HG02870 (cell line): Measurements from ENCODE around the gene HOXB7.

Source experiments
- ATAC-seq: cut with Tn5 transposase; IDR thresholded peaks from one replicate; pipeline ENCODE4 v1.9.1; 2021; ENCODE audit warnings: mild to moderate bottlenecking, moderate library complexity; ENCODE audit not compliant: unreplicated experiment

HOXB7 gene

DNA sequence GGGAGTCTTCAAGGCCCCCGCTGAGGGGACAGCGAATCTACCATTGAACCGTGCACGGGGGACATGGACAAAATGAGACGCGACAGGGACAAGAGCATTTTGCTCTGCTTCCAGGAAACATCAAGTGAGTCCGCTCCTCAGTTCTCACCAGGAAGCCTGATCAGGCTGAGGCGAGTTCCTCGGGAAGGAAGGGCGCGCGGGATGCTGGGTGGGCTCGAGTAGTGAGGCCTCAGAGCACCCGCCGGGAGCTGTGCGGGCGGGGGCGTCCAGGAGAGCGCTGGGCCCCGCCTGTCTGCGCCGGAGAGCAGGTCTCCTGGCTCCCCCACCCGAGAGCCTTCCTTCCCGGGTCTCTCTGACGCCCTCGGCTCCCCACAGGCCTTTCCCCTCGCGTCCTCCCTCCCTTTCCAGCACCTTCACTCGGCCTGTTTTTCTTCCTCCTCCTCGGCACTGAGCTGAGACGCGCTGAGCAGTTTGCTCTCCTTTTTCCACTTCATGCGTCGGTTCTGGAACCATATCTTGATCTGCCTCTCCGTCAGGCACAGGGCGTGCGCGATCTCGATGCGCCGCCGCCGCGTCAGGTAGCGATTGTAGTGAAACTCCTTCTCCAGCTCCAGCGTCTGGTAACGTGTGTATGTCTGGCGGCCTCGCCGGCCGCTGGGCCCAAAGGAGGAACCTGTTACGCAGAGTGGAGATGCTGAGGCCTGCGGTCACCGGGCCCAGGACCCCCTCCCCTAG, 14.7 kb downstream of the HOXB7 start:
- ATAC-seq: no peak

DNA sequence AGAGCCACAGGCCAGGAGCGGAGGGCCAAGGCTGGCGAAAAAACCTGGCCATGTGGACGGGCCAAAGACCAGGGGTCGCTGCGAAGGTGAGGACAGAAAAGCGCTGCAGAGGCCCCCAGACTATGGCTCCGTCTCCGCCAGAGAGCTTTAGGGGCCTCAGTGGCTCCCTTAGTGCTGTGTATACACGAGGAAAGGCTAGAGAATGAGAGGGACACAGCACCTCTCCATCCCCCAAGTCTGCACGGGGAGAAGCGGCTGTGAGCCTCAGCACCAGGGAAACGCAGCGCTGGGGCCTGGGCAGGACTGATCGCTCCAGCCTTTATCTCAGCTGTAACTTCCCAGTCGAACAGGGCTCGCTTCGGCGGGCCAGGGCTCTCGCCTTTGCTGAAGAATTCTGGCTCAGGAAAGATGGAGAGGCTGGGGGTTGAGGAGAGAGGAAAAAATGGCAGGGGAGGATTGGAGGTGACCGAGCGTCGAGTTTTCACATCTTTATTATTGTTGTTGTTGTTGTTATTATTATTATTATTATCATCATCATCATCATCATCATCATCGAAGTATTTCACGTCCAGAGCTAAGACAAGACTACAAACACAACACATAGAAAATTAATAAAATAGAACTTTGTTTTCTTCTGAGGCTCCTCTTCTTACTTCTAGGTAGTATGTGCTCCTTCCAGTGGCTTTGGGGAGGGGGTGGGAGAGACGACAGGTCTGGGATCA, 15.4 kb downstream of the HOXB7 start:
- ATAC-seq: no peak

DNA sequence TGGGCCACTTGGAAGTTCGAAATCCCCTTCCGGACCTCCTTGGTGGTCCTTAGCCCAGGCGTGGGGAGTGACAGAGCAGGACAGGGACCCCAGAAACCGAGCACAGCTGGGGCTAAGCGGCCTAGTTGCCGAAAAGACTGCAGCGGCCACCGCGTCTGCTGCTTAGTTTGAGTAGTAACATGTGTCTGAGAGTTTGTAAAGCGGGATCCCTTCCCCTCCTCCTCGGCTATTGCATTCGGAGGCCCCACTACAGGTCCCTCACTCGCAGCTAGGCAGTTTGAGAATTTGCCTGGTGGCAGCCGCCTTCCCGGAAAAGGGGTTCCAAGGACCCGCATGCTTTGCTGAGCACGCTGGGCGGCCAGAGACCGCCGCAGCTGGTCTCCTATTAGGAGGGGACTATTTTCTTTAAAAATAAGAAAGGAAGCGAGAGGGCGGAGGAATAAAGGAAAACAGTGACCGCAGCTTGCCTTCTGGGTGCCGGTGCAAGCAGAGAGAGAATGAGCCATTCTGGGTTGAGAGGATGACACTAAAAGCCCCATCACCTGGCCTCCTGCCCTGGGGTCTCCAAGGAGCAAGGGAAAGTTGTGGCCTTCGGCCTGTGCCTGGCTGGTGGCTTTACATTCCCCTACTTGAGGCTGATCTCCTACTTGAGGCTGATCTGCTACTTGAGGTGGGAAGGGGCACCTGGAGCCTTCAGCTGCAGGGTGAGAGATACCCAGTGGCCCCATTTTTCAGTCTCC, 16.1 kb downstream of the HOXB7 start:
- no peak for ATAC-seq

DNA sequence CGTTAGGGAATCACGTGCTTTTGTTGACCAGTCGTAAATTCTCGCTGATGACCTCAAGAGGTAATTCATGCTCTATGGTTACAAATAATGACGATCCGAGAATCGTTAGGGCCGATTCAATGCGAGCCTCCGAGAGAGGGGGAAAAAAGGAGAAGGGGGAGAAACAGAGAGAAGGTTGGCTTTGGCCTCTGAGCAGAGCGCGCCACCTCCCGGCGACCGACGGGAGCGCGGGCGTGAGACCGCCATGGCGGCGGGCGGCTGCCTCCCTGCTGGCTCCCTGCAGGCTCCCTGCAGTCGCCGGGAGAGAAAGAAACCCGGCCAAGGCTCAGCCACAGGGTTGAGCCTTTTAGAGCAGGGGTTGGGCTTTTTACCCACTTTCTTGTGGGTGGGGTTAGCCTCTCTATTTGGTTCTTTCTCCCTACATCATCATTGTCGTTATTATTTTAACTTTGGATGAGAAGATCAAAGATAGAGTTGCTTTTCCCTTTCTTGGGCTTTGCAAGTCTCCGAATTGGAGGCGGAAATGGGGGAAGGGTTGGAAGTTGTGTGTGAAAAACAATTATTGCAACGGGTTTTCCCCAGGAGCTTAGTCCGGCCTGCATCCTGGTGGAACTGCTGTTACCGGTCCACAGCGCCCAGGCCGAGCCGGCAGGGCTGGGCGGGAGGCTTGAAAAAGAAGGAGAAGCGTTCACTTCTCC, 16.8 kb downstream of the HOXB7 start:
- no peak for ATAC-seq

DNA sequence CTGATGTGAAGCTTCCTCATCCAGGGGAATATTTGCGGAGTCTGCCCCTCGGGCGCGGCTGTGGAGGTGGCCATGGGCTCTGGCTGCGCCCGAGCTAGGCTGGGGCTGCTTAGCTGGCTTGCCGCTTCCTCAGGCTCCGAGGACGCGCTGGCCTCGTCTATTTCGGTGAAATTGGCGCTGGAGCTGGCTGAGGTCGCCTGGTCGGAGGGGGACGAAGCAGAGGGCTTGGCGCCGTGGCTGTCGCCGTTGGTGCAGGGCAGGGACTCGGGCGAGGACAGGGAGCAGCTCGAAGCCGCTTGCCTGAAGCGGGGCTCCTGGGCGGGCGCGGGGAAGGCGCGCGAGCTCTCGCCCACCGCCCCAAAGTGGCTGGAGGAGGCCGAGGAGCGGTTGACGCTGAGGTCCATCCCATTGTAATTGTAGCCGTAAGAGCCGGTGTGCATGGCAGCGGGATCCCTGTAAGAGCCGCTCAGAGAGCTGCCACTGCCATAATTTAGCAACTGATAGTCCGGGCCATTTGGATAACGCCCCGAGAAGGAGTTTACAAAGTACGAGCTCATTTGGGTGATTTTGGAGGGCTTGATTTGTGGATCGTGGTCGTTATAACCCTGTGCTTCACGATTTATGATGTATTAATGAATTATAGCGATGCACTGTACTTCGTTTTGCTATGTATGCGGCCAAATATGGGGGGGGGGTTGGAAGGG, 17.5 kb downstream of the HOXB7 start, which contains the start of gene HOXB5:
Gene HOXB5, minus strand, starts transcription at position 654 of the 704 bp plus-strand sequence. Its CDS starts 97 bp downstream, at position 557.
- ATAC-seq: no peak

DNA sequence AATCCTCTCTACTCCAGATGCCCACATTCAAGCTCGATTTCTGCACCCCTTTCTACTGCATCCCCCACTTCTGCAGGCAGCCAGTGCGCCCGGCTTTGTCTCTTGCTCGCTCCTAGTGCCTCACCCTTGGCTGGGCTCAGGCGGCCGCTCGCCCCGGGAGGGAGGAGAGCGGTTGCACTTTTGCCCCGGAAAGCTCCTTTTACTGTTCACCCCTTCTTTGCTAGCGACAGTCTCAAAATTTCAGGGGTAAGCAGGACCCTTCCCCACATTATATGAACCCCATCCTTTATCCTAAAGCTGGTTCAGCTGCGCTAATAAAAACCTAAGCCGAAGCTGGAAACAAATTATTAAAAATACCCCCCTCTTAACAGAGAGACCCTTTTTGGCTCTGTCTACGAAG, 18.2 kb downstream of the HOXB7 start:
- ATAC-seq: no peak

DNA sequence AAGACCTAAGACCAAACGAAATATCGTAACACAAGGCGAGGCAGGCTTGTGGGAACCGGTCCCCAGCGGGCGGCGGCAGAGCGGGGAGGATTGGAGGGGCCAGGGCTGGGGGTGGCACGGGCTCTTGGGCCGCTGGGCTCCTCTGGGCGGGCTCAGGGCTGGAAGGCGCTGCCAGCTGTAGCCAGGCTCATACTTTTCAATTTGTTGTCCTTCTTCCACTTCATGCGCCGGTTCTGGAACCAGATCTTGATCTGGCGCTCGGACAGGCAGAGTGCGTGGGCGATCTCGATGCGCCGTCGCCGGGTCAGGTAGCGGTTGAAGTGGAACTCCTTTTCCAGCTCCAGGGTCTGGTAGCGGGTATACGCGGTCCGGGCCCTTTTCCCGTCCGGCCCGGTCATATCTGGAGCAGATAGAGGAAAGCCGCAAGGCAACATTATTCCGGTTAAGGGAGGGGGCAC, 18.7 kb downstream of the HOXB7 start:
- ATAC-seq: no peak

DNA sequence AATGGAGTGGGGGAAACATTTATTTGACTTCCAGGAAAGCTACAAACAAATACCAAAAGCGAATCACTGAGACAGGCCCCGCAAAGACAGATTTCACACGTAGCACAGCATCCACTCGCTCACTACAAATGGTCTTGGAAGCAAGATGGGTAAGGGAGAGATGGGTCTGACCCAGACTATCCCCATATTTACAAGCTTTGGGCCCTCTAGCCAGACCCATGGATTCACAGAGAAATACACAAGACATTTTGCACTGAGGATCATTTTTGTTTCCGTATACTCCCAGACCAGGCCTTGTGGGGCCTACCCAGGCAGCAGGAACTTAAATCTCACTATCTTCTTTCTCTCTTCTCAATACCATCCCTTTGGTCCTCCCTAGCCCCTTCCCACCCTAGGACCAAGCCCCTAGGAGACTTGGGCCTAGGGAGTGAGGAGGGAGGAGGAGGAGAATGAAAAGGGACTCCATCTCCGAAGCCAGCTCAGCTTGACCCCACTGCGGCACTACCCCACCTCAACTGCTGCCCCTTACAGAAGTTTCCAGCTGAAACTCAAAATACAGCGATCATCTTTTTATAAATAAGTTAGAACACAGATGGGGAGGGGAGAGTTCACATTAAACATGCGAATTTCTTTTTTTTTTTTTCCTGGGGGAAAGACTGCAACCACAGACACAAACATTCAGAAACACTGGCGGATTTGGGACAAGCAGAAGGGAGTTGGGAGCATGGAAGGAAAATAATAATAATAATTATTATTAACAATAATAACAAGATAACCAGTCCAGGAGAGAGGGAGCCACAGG, 19.4 kb downstream of the HOXB7 start:
- no peak for ATAC-seq

DNA sequence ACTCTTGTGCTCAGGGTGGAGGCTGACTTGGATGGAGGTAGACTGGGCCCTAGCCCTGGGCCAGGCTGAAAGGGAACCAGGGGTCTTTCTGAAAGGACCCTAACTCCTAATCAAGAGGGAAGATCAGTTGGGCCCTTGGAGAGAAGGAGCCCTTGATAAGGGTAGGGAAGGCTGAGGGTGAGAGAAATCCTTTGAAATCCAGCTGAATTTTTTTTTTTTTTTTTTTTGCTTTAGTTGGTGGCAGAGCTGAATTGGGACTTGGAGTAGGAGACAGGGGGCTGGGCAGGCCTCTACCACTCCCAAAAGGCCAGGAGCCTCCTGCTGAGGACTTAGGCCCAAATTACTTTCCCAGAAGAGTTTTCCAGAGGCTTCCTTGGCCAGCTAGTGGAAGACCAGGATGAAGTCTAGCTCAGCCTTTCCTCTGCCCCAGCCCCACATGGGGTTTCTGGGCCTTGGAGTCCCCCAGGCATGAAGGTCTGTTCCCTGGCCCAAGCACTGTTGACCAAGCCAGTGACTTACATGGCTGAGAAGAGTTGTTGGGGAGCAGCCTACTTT, 20.1 kb downstream of the HOXB7 start:
- ATAC-seq: no peak

DNA sequence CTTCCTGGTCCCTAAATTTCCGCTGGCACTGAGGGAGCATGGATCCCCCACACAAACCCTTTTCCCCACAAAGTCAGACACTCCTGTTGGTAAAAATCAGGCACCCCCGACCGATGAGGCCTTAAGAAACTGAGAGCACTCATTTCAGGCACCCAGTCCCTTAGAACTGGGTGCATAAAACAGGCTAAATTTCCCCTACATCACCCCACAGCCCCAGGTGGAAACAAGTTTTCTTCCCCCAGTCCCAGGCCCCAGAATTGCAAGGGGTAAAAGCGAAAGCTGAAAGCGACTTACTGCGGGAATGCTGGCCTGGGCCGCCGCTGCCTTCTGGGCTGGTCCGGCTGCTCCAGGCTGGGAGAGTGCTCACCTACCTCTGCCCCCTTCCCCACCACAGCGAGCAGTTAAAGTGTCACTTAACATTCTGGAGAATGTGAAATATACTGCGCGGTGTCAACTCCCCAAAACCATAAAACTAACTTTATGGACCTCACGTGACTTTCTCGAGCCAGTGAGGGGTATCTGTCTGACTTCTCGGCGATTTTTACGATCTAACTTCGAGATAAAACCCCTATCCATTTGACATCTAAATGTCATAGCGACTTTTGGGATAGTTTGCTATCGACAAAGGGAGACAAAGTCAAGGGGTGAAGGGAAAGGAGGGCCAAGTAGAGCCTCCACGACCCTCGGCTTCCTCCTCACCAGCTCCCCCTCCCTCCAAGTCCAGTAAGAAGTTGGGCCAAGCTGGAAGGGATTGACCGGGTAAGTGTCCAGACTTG, 20.8 kb downstream of the HOXB7 start, which contains the start of gene HOXB3:
Gene HOXB3, minus strand, starts transcription at position 411 of the 776 bp plus-strand sequence. CDS start 37,767 bp downstream, outside the sequence.
- ATAC-seq: no peak

DNA sequence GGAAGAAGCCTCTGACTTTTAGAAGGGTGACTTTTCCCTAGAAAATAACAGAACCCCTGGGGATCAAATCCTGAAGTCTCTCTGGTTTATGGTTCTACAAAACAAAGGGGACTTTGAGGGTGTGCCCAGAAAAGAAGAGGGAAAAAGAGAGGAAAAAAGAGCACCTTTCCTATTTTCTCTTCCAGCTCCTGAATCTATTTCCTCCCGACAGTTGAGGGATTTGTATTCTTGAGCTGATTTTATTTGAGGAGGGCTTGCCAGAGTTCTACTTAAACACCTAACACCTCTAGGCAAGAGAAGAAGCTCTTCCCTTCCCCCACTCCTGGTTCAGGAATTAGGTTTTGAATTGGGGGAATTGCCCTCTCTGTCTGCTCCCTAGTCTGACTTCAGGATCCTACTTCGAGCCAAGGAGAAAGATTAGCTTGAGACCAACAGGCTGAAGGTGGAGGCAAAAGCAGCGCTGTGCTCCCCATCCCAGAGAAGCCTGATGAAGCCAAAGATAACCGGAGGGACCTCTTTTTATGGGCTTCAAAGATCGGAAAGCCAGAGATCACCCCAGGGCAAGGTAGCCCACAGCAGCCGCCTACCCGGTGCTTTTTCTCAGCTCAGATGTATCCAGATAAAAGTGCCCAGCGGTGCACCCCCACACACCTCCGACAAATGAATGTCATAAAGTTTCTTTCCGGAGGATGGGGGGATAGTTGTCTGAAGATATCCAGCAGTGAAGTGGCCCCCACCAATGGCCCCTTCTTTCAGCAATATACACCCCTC, 21.6 kb downstream of the HOXB7 start:
- ATAC-seq: no peak

DNA sequence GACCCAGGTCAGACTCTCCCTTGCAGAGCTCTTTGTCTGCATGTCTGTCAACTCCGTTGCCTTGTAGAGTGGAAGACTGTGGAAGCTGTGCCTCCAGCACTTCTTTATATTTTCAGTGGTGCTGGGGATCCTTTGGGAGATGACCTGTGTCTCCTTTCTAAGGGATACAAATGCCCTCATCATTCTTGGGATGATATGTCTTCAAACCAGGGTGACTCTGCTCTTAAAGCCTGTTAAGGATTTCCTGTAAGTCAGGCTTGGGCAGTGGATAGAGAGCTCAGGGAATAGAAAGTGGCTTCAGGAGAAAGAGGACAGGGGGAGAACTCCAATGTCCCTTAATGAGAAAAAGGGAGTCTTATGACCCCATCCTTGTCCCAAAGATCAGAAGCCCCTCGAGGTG, 22.3 kb downstream of the HOXB7 start:
- no peak for ATAC-seq

DNA sequence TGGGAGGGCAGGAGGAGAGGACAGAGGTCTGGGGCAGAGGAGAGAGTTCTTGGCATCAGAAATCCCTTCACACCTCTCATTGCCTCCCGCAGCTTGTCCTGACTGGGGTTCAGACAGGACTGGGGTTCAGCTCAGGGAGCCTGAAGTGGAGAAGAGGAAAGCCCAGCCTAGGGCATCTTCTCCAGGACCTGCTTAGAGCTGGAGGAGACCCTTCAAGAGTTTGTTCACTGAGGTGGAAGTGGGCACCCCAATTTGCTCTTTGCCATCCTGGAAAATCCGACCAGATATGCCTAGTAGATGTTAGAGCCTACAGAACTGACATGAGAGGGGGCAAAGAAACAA, 22.8 kb downstream of the HOXB7 start:
- ATAC-seq: no peak

DNA sequence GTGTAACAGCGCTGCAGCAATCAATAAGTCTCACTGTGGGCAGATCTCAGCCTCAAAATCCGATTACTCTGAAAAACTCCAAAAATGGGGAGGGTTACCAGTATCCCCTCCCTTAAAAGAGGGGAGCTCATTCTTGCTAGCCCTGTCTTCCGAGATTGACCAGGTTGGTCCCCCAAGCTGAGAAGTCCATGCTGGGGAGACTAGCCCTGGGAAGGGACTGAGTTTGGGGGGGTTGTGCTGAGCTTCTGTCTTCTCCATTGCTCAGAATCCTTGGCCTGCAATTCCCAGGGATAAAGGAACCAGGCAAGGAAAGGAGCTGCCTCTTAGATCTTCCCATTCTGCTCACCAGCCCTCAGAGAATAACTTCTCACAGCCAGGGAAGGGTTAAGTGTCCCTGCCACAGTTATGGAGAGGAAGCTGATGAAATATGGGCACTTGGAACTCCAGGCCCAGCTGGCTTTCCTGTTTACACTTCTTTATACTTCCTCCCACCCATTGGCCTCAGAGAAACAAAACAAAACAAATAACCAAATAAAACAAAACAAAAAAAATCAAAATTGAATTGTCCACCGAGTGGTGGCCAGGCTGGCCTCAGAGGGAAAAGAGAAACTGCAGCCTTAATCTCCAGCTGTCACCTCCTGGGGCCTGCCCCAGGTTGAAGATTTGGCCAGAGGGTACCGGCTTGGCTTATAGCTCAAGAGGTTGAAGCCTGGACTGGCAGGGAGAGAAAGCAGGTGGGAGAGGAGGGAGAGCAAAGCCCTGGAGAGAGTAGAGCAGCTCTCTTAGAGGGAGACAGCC, 23.3 kb downstream of the HOXB7 start:
- no peak for ATAC-seq

DNA sequence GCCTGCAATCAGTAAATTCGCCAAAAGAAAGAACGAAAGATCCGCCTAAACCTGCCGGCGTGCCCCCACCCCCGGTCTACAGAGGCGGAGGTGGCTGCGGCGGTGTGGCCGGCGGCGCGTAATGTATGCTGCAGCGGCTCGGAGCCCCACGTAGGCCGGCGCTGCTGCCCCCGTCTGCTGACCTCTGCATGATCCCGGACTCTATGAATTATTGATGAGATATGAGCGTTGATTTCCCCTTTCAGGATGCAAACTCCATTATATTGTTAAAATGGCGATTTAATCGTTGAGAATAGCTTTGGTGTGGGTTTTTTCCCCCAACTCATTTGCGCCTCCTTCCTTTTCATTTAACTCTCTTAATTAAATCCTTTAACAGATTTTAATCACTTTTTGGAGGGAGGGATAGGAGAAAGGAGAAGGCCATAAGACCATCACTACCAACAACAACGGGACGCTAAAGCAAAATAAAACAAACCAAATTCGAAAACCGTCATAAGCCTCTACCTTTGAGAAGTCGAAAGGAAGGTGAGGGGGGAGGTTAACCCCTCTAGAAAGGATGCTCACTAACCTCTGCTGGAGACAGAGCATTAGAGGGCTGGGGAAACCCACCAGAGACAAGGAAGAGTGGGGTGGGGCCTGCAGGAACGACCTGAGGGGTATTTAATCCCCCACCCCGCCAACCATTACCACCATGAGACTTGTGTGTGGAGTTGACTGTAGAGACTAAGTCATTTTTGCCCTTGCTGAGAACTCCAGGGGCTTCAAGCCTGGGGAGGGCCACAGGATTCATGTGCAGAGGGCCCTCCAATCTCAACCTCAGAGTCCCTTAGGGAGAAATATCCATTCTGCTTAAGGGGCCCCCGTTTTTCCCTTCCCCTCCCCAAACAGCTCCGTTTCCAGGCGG, 24.2 kb downstream of the HOXB7 start:
- ATAC-seq: no peak

DNA sequence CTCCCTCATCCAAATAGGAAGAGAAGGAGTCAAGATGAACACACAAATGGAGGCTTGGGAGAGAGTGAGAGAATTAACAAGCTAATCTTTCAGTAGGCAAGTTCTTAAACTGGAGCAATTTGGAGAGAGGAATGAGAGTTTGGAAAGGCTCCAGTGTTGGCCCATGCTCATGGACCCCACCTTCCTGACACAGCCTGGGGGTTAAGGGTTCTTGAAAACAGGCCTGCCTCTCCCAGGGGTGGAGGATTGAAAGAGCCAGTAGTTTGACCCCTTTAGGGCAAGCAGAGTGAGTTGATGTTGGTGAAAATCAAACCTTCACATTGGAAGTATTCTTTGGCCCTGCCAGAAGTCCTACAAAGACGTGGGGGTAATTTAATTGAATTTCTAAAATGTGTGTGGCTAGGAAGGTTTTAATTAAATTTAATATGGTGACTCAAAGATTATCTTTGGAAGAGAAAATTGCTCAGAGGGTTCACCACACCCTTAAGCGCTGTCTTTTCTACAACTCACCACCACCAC, 26.5 kb downstream of the HOXB7 start:
- ATAC-seq: no peak
